HepG2 (cell line): ENCODE measurements around the gene IGF2BP1.

Experiments used
- CEBPG ChIP-seq: IDR thresholded peaks from 2 replicates; pipeline ENCODE4 v1.6.1; 2016
- CHD4 ChIP-seq: fragments of 200-600 bp; sonication (generic); IDR thresholded peaks from 2 replicates; pipeline ENCODE4 v1.7.0; 2017; ENCODE audit warnings: mild to moderate bottlenecking, low read length, borderline replicate concordance
- HDAC2 ChIP-seq: sonication (generic); formaldehyde crosslinking; IDR thresholded peaks from 2 replicates; pipeline ENCODE4 v1.4.0; 2020; ENCODE audit warnings: missing genetic modification reagents
- KLF16 ChIP-seq, 2 experiments: sonication (generic) in 1 of 2; formaldehyde crosslinking in 1 of 2; IDR thresholded peaks; 2 replicates each; pipeline versions ENCODE4 v1.6.1 to v1.8.0; 2016 to 2023; ENCODE audit warnings: missing genetic modification reagents in 2 of 2, missing compliant biosample characterization in 1 of 2
- NCOA1 ChIP-seq: sonication (generic); formaldehyde crosslinking; IDR thresholded peaks from 2 replicates; pipeline ENCODE4 v1.9.0; 2021; ENCODE audit warnings: missing genetic modification reagents
- SRF ChIP-seq: IDR thresholded peaks from 2 replicates; pipeline ENCODE4 v1.6.1; 2011; ENCODE audit warnings: mild to moderate bottlenecking, low read depth, low read length, moderate library complexity
- ZBTB8A ChIP-seq: sonication (generic); formaldehyde crosslinking; IDR thresholded peaks from 2 replicates; pipeline ENCODE4 v1.4.0; 2020; ENCODE audit warnings: mild to moderate bottlenecking, low read depth, missing genetic modification reagents, borderline replicate concordance
- ZNF816 ChIP-seq: sonication (generic); formaldehyde crosslinking; IDR thresholded peaks from 2 replicates; pipeline ENCODE4 v1.8.0; 2022; ENCODE audit warnings: missing genetic modification reagents, mild to moderate bottlenecking, borderline replicate concordance
- ZNF850 ChIP-seq: sonication (generic); formaldehyde crosslinking; conservative IDR thresholded peaks from 2 replicates; pipeline ENCODE4 v1.9.0; 2021; ENCODE audit warnings: mild to moderate bottlenecking, missing genetic modification reagents
- TF ChIP-seq, protein P1 (sequence below): sonication (generic); formaldehyde crosslinking; IDR thresholded peaks from 2 replicates; pipeline ENCODE4 v1.4.0; 2020; ENCODE audit warnings: missing genetic modification reagents
- TF ChIP-seq, protein P2 (sequence below): sonication (generic); formaldehyde crosslinking; IDR thresholded peaks from 2 replicates; pipeline ENCODE4 v1.5.0; 2020; ENCODE audit warnings: mild to moderate bottlenecking, missing genetic modification reagents, moderate library complexity

DNA sequence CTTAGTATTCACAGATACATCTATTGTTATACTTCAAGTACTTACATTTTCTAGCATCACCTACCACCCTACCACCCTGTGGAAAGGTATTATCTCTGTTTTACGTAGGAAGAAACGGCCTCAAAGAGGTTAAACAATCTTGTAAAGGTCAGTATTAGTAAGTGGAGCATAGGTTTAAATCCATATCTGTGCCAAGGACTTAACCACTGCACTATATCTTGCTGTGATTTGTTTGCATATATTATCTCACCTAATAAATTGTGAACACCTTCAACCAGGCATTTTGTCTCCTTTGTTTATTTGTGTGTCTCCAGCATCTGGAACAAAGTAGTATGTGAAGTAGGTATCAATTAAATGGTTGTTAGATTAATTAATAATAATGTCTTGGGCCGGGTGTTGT, 27.3 kb downstream of the IGF2BP1 start:
- TF ChIP-seq CEBPG (CRISPR knock-in tag) (no peak), KLF16 (CRISPR knock-in tag; IDR thresholded peaks at IDR 0.05) (no peak), ZNF850 (CRISPR knock-in tag) (no peak), HDAC2 (CRISPR knock-in tag) (no peak), NCOA1 (CRISPR knock-in tag) (no peak), ZBTB8A (CRISPR knock-in tag) (no peak), CHD4 (no peak), ZNF816 (CRISPR knock-in tag) (no peak), SRF (no peak)
- TF ChIP-seq, protein P1, sequence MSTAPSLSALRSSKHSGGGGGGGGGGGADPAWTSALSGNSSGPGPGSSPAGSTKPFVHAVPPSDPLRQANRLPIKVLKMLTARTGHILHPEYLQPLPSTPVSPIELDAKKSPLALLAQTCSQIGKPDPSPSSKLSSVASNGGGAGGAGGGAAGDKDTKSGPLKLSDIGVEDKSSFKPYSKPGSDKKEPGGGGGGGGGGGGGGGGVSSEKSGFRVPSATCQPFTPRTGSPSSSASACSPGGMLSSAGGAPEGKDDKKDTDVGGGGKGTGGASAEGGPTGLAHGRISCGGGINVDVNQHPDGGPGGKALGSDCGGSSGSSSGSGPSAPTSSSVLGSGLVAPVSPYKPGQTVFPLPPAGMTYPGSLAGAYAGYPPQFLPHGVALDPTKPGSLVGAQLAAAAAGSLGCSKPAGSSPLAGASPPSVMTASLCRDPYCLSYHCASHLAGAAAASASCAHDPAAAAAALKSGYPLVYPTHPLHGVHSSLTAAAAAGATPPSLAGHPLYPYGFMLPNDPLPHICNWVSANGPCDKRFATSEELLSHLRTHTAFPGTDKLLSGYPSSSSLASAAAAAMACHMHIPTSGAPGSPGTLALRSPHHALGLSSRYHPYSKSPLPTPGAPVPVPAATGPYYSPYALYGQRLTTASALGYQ (CRISPR knock-in tag): no peak
- TF ChIP-seq, protein P2, sequence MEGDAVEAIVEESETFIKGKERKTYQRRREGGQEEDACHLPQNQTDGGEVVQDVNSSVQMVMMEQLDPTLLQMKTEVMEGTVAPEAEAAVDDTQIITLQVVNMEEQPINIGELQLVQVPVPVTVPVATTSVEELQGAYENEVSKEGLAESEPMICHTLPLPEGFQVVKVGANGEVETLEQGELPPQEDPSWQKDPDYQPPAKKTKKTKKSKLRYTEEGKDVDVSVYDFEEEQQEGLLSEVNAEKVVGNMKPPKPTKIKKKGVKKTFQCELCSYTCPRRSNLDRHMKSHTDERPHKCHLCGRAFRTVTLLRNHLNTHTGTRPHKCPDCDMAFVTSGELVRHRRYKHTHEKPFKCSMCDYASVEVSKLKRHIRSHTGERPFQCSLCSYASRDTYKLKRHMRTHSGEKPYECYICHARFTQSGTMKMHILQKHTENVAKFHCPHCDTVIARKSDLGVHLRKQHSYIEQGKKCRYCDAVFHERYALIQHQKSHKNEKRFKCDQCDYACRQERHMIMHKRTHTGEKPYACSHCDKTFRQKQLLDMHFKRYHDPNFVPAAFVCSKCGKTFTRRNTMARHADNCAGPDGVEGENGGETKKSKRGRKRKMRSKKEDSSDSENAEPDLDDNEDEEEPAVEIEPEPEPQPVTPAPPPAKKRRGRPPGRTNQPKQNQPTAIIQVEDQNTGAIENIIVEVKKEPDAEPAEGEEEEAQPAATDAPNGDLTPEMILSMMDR: no peak
